Stimulated activated naive B cell treated with anti-CD40 and anti-IgM and Interleukin-4, amounts not matched to agents 10 μg/mL and 1 μg/mL and 100 μg/mL, for 72 hours (primary cell): ENCODE results near the gene TMPO.
"Not testable (repeated sequence)": the region's sequence is repeated elsewhere in the genome, so short reads cannot be mapped to it uniquely, and the experiment has no call there.

Experiments used
- ATAC-seq, 2 donors: fragments of 150-1000 bp; cut with Tn5 transposase; replicated peaks; 2 replicates each; pipeline ENCODE4 v1.10.0; 2021; ENCODE audit warnings: moderate library complexity in 1 of 2
- DNase-seq: peaks from one replicate; pipeline ENCODE4 v3.0.0; 2021
- H3K27ac Mint-ChIP-seq: one replicate; pipeline ENCODE4 v1.8.0; 2022; ENCODE audit warnings: mild to moderate bottlenecking, mixed read lengths
- H3K27me3 Mint-ChIP-seq, 2 donors: one replicate each; pipeline ENCODE4 v1.8.0; 2022; ENCODE audit warnings: mixed read lengths in 2 of 2
- H3K36me3 Mint-ChIP-seq, 2 donors: one replicate each; pipeline ENCODE4 v1.8.0; 2022; ENCODE audit warnings: mixed read lengths in 2 of 2, mild to moderate bottlenecking in 1 of 2
- H3K4me1 Mint-ChIP-seq, 2 donors: one replicate each; pipeline ENCODE4 v1.8.0; 2022; ENCODE audit warnings: mixed read lengths in 2 of 2, mild to moderate bottlenecking in 1 of 2
- H3K4me3 Mint-ChIP-seq, 2 donors: one replicate each; pipeline ENCODE4 v1.8.0; 2022; ENCODE audit warnings: mild to moderate bottlenecking in 2 of 2, mixed read lengths in 2 of 2, moderate library complexity in 1 of 2
- H3K9me3 Mint-ChIP-seq, 2 donors: one replicate each; pipeline ENCODE4 v1.8.0; 2022; ENCODE audit warnings: mixed read lengths in 2 of 2, mild to moderate bottlenecking in 1 of 2

TMPO gene

GRCh38 chr12:98490501-98491453 lies 24.6 kb upstream of the TMPO start:
- Mint-ChIP-seq H3K4me1 (peaks cover 4 to 6% of the 10 kb centered on the region in 2 donors), H3K27ac (peak overlapping the region; percentile 67), H3K4me3 (peak overlapping the region; percentile 56 to 62), H3K36me3 (no peaks in the 10 kb centered on the region), H3K9me3 (no peaks in the 10 kb centered on the region), H3K27me3 (no peaks in the 10 kb centered on the region)
- peak; percentile 61 for DNase-seq
- ATAC-seq: peak; percentile 75 to 80

GRCh38 chr12:98492580-98493140 lies 22.7 kb upstream of the TMPO start:
- ATAC-seq (no peak), DNase-seq (no peak)
- Mint-ChIP-seq H3K4me3 (no peak overlapping the region), H3K36me3 (no peaks in the 10 kb centered on the region), H3K4me1 (peaks cover 7 to 18% of the 10 kb centered on the region in 2 donors), H3K9me3 (no peaks in the 10 kb centered on the region), H3K27ac (no peak overlapping the region), H3K27me3 (no peaks in the 10 kb centered on the region)

GRCh38 chr12:98501266-98501629 lies 14.1 kb upstream of the TMPO start:
- Mint-ChIP-seq H3K27me3 (peaks cover 13% of the 10 kb centered on the region in 2 donors), H3K4me1 (peaks cover 29 to 56% of the 10 kb centered on the region in 2 donors), H3K36me3 (peaks cover 7 to 16% of the 10 kb centered on the region in 2 donors), H3K27ac (peak overlapping the region; percentile 88), H3K4me3 (peak overlapping the region; percentile 23 to 26)
- not testable (repeated sequence) for H3K9me3 Mint-ChIP-seq, DNase-seq, ATAC-seq

GRCh38 chr12:98503342-98503591 lies 12.1 kb upstream of the TMPO start:
- ATAC-seq (peak; percentile 76 to 80), DNase-seq (peak; percentile 84)
- Mint-ChIP-seq H3K4me3 (peak overlapping the region; percentile 93 to 97), H3K27ac (peak overlapping the region; percentile 100), H3K27me3 (peaks cover 13% of the 10 kb centered on the region in 2 donors), H3K4me1 (peaks cover 23 to 38% of the 10 kb centered on the region in 2 donors), H3K36me3 (peaks cover 7 to 16% of the 10 kb centered on the region in 2 donors), H3K9me3 (peaks cover 3% of the 10 kb centered on the region in 2 donors)

GRCh38 chr12:98503592-98504367 lies 11.6 kb upstream of the TMPO start:
- Mint-ChIP-seq H3K27me3 (peaks cover 13% of the 10 kb centered on the region in 2 donors), H3K27ac (peak overlapping the region; percentile 100), H3K9me3 (peaks cover 1 to 3% of the 10 kb centered on the region in 2 donors), H3K4me3 (peak overlapping the region; percentile 93 to 97), H3K36me3 (peaks cover 7 to 16% of the 10 kb centered on the region in 2 donors), H3K4me1 (peaks cover 21 to 35% of the 10 kb centered on the region in 2 donors)
- ATAC-seq (peak; percentile 80 to 86), DNase-seq (peak; percentile 88)

- Mint-ChIP-seq H3K27ac (peak overlapping the region; percentile 100), H3K4me1 (peaks cover 21 to 35% of the 10 kb centered on the region in 2 donors), H3K4me3 (peak overlapping the region; percentile 93 to 97), H3K27me3 (peaks cover 13% of the 10 kb centered on the region in 2 donors), H3K36me3 (peaks cover 7 to 16% of the 10 kb centered on the region in 2 donors), H3K9me3 (peaks cover 1 to 3% of the 10 kb centered on the region in 2 donors)
- DNase-seq (no peak), ATAC-seq (peak; percentile 0 to 1)
Observed at GRCh38 chr12:98504368-98504617, 11.1 kb upstream of the TMPO start.

- H3K4me1 Mint-ChIP-seq: peaks cover 12 to 20% of the 10 kb centered on the region in 2 donors
- DNase-seq (no peak), ATAC-seq (no peak)
- peaks cover 2 to 3% of the 10 kb centered on the region in 2 donors for H3K27me3 Mint-ChIP-seq
- no peak overlapping the region for H3K27ac Mint-ChIP-seq
- peaks cover 7 to 13% of the 10 kb centered on the region in 2 donors for H3K36me3 Mint-ChIP-seq
- H3K4me3 Mint-ChIP-seq: no peak overlapping the region
- peaks cover under 1 to 2% of the 10 kb centered on the region in 2 donors for H3K9me3 Mint-ChIP-seq
Observed at GRCh38 chr12:98509063-98509462, 6.3 kb upstream of the TMPO start.

GRCh38 chr12:98511806-98512205 lies 3.6 kb upstream of the TMPO start:
- DNase-seq, H3K4me3 Mint-ChIP-seq, H3K9me3 Mint-ChIP-seq, ATAC-seq, H3K27me3 Mint-ChIP-seq: not testable (repeated sequence)
- Mint-ChIP-seq H3K36me3 (peaks cover 9 to 18% of the 10 kb centered on the region in 2 donors), H3K27ac (peak overlapping the region; percentile 65), H3K4me1 (peaks cover 10 to 22% of the 10 kb centered on the region in 2 donors)

GRCh38 chr12:98513379-98514322 lies 1.7 kb upstream of the TMPO start:
- peak overlapping the region; percentile 42 to 95 for H3K4me3 Mint-ChIP-seq
- no peaks in the 10 kb centered on the region for H3K9me3 Mint-ChIP-seq

GRCh38 chr12:98514982-98515286 lies 456 bp upstream of the TMPO start:
- Mint-ChIP-seq H3K36me3 (peaks cover 12 to 24% of the 10 kb centered on the region in 2 donors), H3K27ac (peak overlapping the region; percentile 97), H3K4me1 (peaks cover 10 to 31% of the 10 kb centered on the region in 2 donors), H3K27me3 (no peaks in the 10 kb centered on the region), H3K9me3 (no peaks in the 10 kb centered on the region), H3K4me3 (peak overlapping the region; percentile 95 to 96)
- no peak for ATAC-seq
- DNase-seq: no peak

More at GRCh38 chr12:98513379-98514322, 1.7 kb upstream of the TMPO start:
- no peaks in the 10 kb centered on the region for H3K27me3 Mint-ChIP-seq
- H3K36me3 Mint-ChIP-seq: peaks cover 9 to 18% of the 10 kb centered on the region in 2 donors
- peak overlapping the region; percentile 56 for H3K27ac Mint-ChIP-seq
- ATAC-seq: no peak
- DNase-seq: no peak
- peaks cover 10 to 22% of the 10 kb centered on the region in 2 donors for H3K4me1 Mint-ChIP-seq

- H3K27me3 Mint-ChIP-seq: no peaks in the 10 kb centered on the region
- peak; percentile 71 to 75 for ATAC-seq
- no peaks in the 10 kb centered on the region for H3K9me3 Mint-ChIP-seq
- H3K36me3 Mint-ChIP-seq: peaks cover 17 to 31% of the 10 kb centered on the region in 2 donors
- peaks cover 18 to 39% of the 10 kb centered on the region in 2 donors for H3K4me1 Mint-ChIP-seq
- peak overlapping the region; percentile 95 to 96 for H3K4me3 Mint-ChIP-seq
- peak overlapping the region; percentile 97 for H3K27ac Mint-ChIP-seq
- peak; percentile 90 for DNase-seq
Observed at GRCh38 chr12:98516111-98516873, 902 bp downstream of the TMPO start.

GRCh38 chr12:98519257-98519907 lies 4.0 kb downstream of the TMPO start:
- peaks cover 13 to 30% of the 10 kb centered on the region in 2 donors for H3K36me3 Mint-ChIP-seq
- H3K9me3 Mint-ChIP-seq: no peaks in the 10 kb centered on the region
- H3K4me3 Mint-ChIP-seq: peak overlapping the region; percentile 44 to 48
- peaks cover 18 to 40% of the 10 kb centered on the region in 2 donors for H3K4me1 Mint-ChIP-seq
- no peaks in the 10 kb centered on the region for H3K27me3 Mint-ChIP-seq
- ATAC-seq (no peak), DNase-seq (no peak)
- peak overlapping the region; percentile 65 for H3K27ac Mint-ChIP-seq

- Mint-ChIP-seq H3K9me3 (no peaks in the 10 kb centered on the region), H3K27ac (no peak overlapping the region), H3K27me3 (no peaks in the 10 kb centered on the region), H3K36me3 (peaks cover 29 to 30% of the 10 kb centered on the region in 2 donors), H3K4me3 (no peak overlapping the region), H3K4me1 (peaks cover 1 to 15% of the 10 kb centered on the region in 2 donors)
- ATAC-seq (no peak), DNase-seq (no peak)
Observed at GRCh38 chr12:98530068-98530467, 14.7 kb downstream of the TMPO start.
